HG02678 (cell line): ENCODE results near the gene SELENBP1.
"Not testable (repeated sequence)": the region's sequence is repeated elsewhere in the genome, so short reads cannot be mapped to it uniquely, and the experiment has no call there.

ENCODE experiments used
- ATAC-seq: cut with Tn5 transposase; IDR thresholded peaks from one replicate; pipeline ENCODE4 v1.9.1; 2021; ENCODE audit warnings: mild to moderate bottlenecking, moderate library complexity; ENCODE audit not compliant: unreplicated experiment

Gene SELENBP1

GRCh38 chr1:151384584-151384983, 12.1 kb upstream of the SELENBP1 start:
- ATAC-seq, result no peak

GRCh38 chr1:151377150-151377884, 4.8 kb upstream of the SELENBP1 start:
- no peak for ATAC-seq

GRCh38 chr1:151373196-151373595, 691 bp upstream of the SELENBP1 start:
- ATAC-seq, result no peak

GRCh38 chr1:151371370-151372057, 991 bp downstream of the SELENBP1 start:
- no peak for ATAC-seq

GRCh38 chr1:151370211-151370911, 2.1 kb downstream of the SELENBP1 start:
- no peak for ATAC-seq

- no peak for ATAC-seq
Measured at GRCh38 chr1:151369621-151370048, 2.9 kb downstream of the SELENBP1 start.

- no peak for ATAC-seq
Measured at GRCh38 chr1:151369302-151369610, 3.2 kb downstream of the SELENBP1 start.

- ATAC-seq, result no peak
Measured at GRCh38 chr1:151368393-151369301, 3.9 kb downstream of the SELENBP1 start.

GRCh38 chr1:151367658-151368392, 4.7 kb downstream of the SELENBP1 start:
- no peak for ATAC-seq

- no peak for ATAC-seq
Measured at GRCh38 chr1:151364996-151365395, 7.5 kb downstream of the SELENBP1 start.

- ATAC-seq, result no peak
Measured at GRCh38 chr1:151362308-151363155, 10.0 kb downstream of the SELENBP1 start.

- no peak for ATAC-seq
Measured at GRCh38 chr1:151361883-151362282, 10.6 kb downstream of the SELENBP1 start.

- ATAC-seq, result no peak
Measured at GRCh38 chr1:151356696-151357095, 15.8 kb downstream of the SELENBP1 start.

- ATAC-seq, result no peak
Measured at GRCh38 chr1:151352021-151352718, 20.3 kb downstream of the SELENBP1 start.

- ATAC-seq, result not testable (repeated sequence)
Measured at GRCh38 chr1:151350323-151350722, 22.2 kb downstream of the SELENBP1 start.

GRCh38 chr1:151347523-151348246, 24.8 kb downstream of the SELENBP1 start:
- no peak for ATAC-seq

GRCh38 chr1:151346769-151347522, 25.6 kb downstream of the SELENBP1 start, which contains the start of gene RFX5:
Gene RFX5 (minus strand): TSS chr1:151347252. CDS start chr1:151346320, 932 bp downstream.
- ATAC-seq, result peak; percentile 93
